ENCODE measurements around the gene NUP107.

NUP107 gene

GRCh38 chr12:68780731-68781130 lies 94.0 kb downstream of the NUP107 start:
- no peak for TF ChIP-seq CTCF (IDR thresholded peaks at IDR 0.05; ENCODE audit: low read length, missing control alignments)
- H3K4me3 ChIP-seq (replicated peaks; ENCODE audit: low read depth, low read length), result no peak overlapping the region
- DNase-seq (ENCODE audit: low read depth), result peak; percentile 10

GRCh38 chr12:68781728-68782127 lies 95.0 kb downstream of the NUP107 start:
- no peak overlapping the region for H3K4me3 ChIP-seq (replicated peaks; ENCODE audit: low read depth, low read length)
- no peak for TF ChIP-seq CTCF (IDR thresholded peaks at IDR 0.05; ENCODE audit: low read length, missing control alignments)
- no peak for DNase-seq (ENCODE audit: low read depth)

- no peak overlapping the region for H3K4me3 ChIP-seq (replicated peaks; ENCODE audit: low read depth, low read length)
- no peak for TF ChIP-seq CTCF (IDR thresholded peaks at IDR 0.05; ENCODE audit: low read length, missing control alignments)
- DNase-seq (ENCODE audit: low read depth), result peak; percentile 29
Measured at GRCh38 chr12:68784015-68784414, 97.2 kb downstream of the NUP107 start.

GRCh38 chr12:68785358-68785757 lies 98.6 kb downstream of the NUP107 start:
- DNase-seq (ENCODE audit: low read depth), result peak; percentile 46
- H3K4me3 ChIP-seq (replicated peaks; ENCODE audit: low read depth, low read length), result no peak overlapping the region
- no peak for TF ChIP-seq CTCF (IDR thresholded peaks at IDR 0.05; ENCODE audit: low read length, missing control alignments)

- no peak for DNase-seq (ENCODE audit: low read depth)
- no peak for TF ChIP-seq CTCF (IDR thresholded peaks at IDR 0.05; ENCODE audit: low read length, missing control alignments)
- no peak overlapping the region for H3K4me3 ChIP-seq (replicated peaks; ENCODE audit: low read depth, low read length)
Measured at GRCh38 chr12:68785823-68786222, 99.0 kb downstream of the NUP107 start.

GRCh38 chr12:68786929-68787328 lies 100.2 kb downstream of the NUP107 start:
- no peak for DNase-seq (ENCODE audit: low read depth)
- TF ChIP-seq CTCF (IDR thresholded peaks at IDR 0.05; ENCODE audit: low read length, missing control alignments), result peak; percentile 15
- H3K4me3 ChIP-seq (replicated peaks; ENCODE audit: low read depth, low read length), result no peak overlapping the region

GRCh38 chr12:68788554-68789143 lies 101.9 kb downstream of the NUP107 start:
- no peak overlapping the region for H3K4me3 ChIP-seq (replicated peaks; ENCODE audit: low read depth, low read length)
- DNase-seq (ENCODE audit: low read depth), result no peak
- no peak for TF ChIP-seq CTCF (IDR thresholded peaks at IDR 0.05; ENCODE audit: low read length, missing control alignments)

All from fibroblast of pulmonary artery (primary cell).